Astrocyte of the hippocampus (primary cell): ENCODE data around the gene TJAP1.

Experiments used
- DNase-seq: peaks from one replicate; pipeline ENCODE4 v3.0.0; 2011; ENCODE audit warnings: low read depth, low spot score

TJAP1 gene, protein sequence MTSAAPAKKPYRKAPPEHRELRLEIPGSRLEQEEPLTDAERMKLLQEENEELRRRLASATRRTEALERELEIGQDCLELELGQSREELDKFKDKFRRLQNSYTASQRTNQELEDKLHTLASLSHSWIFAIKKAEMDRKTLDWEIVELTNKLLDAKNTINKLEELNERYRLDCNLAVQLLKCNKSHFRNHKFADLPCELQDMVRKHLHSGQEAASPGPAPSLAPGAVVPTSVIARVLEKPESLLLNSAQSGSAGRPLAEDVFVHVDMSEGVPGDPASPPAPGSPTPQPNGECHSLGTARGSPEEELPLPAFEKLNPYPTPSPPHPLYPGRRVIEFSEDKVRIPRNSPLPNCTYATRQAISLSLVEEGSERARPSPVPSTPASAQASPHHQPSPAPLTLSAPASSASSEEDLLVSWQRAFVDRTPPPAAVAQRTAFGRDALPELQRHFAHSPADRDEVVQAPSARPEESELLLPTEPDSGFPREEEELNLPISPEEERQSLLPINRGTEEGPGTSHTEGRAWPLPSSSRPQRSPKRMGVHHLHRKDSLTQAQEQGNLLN

DNA sequence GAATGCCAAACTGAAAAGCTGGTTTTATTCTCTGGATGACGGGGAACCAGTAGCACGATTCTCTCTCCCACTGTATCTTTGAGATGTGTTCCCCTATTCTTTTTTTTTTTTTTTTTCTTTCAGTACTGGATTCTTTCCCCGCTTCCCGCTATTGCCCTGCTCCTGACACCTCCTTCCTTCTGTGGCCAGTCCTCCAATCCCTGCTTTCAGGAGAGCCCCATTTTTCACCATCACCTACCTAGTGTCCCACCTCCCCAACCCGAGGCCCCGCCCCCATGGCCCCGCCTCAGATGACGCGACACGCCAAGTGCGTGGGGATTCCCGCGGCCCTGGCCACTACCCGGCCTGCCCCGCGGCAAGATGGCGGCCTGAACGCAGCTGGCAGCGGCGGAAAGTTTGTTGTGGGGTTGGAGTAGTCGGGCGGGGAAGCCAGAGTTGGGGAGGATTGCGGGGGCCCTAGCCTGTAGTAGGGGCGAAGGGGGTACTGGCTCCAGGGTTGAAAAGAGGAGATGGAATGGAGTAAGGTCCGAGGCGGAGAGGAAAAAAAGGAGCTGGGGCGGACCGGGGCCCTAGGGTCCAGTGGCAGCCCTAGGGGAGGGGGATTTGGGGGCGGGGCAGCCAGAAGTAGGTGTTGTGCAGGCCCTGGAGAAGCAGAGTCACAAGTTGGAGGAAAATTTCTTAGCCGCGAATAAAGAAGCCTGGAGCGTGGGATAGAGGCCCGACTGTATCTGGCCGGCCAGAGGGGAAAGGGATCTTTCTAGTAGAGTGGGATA is at the start of gene TJAP1:
TJAP1 (plus strand) TSS at position 336 of the 773 bp plus-strand sequence. CDS start 21,432 bp downstream, outside the sequence.
- DNase-seq = peak; percentile 97

DNA sequence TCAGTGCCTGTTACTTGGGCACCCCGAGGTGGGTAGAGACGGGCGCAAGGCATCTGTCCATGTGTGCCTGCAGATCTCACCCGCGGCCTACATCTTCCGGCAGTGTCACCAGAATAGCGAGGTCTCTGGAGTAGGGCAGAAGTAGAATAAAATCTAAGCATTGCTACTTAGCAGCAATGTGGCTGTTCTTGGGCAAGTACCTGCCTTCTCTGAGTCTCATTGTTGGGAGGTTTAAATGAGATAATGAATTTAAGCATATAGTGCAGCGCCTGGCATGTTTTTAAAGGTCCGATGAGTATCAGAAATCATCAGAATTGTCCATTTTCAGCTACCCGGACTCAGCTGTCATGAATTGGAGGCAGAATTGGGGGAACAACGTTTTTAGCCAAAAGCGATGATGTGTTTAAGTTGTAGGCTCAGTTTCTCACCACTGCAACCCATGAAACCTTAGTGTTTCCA is 49.2 kb upstream of the TJAP1 start:
- DNase-seq = no peak

DNA sequence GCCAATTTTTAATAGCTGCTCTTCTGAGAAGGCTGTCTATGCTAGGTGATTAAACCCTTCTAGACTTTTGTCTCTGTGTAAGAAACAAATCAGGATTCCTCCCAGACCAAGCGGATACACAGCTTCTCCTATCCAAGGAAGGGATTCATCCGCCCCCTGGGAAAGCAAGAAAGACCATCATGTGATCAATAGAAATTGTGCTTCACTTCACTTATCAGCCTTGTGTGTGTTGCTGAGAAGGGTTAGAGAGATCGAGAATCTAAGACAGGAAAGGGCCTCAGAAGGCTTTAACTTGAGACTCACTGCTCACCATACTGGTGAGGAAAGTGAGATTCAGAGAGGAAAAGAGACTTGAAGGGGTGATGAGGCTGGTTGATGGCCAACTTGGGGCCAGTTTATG is 48.5 kb upstream of the TJAP1 start:
- DNase-seq = no peak

DNA sequence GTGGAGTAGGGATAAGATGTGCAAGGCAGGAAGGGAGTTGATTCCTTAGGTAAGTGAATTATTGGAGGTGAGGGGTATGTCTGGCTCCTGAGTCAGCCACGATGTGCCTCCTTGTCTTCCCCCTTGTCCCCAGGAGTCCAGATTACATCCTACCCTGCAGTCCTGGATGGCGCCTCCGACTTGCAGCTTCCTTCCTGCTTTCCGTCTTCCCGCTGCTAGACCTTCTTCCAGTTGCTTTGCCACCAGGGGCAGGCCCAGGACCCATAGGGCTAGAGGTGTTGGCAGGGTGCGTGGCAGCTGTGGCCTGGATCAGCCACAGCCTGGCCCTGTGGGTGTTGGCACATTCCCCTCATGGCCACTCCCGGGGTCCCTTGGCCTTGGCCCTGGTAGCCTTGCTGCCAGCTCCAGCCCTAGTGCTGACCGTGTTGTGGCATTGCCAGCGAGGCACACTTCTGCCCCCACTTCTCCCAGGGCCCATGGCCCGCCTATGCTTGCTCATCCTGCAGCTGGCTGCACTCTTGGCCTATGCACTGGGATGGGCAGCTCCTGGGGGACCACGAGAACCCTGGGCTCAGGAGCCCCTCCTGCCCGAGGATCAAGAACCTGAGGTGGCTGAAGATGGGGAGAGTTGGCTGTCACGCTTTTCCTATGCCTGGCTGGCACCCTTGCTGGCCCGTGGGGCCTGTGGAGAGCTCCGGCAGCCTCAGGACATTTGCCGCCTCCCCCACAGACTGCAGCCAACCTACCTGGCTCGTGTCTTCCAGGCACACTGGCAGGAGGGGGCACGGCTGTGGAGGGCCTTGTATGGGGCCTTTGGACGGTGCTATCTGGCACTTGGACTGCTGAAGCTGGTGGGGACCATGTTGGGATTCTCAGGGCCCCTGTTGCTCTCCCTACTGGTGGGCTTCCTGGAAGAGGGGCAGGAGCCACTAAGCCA is 45.1 kb upstream of the TJAP1 start:
- no peak for DNase-seq

DNA sequence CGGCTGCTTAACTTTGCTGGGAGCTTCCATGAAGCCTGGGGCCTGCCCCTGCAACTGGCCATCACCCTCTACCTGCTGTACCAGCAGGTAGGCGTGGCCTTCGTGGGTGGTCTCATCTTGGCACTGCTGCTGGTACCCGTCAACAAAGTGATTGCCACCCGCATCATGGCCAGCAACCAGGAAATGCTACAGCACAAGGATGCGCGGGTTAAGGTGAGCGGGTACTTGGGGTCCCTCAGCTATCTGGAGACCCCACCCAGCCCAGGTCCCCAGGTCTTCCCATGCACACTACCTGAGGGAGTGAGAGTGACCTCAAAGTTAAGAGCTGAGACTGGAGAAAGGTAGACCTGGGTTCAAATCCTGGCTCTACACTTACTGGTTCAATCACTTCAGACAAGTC is 44.2 kb upstream of the TJAP1 start:
- DNase-seq = no peak

DNA sequence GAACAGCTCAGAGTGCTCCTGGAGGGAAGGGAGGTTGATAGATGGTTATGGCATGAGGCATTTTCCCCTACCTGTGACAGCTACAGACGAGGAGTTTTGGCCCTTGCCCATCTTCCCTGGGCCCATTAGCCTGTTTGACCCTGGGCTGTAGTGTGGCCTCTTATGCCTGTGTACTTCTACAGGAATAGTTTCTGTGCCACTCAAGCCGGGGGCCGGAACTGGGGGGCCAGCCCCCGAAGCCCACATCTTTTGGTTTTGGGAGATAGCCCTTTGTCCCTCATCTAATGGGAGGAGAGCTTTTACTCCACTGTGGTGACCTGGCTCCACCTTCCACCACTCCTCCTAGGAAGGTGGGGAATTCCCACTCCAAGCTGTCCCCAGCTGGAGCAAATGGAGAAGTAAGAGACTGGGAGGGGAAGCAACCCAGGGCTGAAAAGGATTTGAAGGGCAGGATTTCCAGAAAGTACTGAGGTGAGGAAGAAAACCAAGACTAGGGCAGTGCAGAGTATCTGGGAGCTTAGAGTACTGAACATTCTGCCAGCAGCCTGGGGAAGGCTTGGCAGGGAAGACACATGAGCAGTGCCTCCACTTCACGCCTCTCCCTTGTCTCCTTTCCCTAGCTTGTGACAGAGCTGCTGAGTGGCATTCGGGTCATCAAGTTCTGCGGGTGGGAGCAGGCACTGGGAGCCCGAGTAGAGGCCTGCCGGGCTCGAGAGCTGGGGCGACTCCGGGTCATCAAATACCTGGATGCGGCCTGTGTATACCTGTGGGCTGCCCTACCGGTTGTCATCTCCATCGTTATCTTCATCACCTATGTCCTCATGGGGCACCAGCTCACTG is 43.1 kb upstream of the TJAP1 start:
- DNase-seq = no peak

DNA sequence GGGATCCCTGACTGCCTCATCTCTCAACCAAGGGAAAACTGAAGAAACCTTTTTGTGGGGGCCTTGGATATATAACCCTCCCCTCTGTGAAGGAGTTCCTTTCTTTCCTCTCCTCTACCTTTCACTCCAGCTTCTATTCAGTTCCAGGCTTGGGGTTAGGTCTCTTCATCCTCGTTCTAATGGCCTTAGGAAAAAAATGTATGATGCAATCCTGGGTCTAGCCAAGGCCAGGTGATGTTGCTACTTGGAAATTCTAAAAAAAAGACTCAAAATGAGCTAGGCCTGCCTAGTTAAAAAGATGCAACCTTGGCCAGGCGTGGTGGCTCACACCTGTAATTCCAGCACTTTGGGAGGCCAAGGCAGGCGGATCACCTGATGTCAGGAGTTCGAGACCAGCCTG is 42.4 kb upstream of the TJAP1 start:
- DNase-seq = no peak

DNA sequence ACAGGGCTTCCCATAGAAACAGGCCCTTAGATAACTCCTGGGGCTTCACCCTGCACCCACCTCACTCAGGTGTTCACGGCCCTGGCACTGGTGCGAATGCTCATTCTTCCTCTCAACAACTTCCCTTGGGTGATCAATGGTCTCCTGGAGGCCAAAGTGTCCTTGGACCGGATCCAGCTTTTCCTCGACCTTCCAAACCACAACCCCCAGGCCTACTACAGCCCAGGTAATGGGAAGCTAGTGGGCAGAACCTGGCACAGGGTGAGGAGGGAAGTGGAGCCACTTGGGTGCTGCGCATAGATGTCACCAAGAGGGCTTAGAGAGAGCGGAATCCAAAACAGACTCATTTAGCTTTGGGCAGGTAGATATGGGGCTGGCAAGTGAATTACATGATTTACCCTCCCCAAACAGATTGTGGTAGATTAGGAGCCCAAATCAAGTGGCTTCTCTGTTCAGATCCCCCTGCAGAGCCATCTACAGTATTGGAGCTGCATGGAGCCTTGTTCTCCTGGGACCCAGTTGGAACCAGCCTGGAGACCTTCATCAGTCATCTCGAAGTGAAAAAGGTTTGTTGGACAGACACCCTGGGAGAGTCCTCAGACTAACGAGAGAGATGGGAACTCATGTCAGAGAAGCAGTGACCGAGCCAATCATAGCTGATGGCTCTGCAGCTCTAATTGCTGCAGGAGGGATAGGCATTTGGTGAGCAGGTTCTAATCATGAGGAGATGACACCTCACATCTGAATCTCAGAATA is 41.5 kb upstream of the TJAP1 start:
- no peak for DNase-seq

DNA sequence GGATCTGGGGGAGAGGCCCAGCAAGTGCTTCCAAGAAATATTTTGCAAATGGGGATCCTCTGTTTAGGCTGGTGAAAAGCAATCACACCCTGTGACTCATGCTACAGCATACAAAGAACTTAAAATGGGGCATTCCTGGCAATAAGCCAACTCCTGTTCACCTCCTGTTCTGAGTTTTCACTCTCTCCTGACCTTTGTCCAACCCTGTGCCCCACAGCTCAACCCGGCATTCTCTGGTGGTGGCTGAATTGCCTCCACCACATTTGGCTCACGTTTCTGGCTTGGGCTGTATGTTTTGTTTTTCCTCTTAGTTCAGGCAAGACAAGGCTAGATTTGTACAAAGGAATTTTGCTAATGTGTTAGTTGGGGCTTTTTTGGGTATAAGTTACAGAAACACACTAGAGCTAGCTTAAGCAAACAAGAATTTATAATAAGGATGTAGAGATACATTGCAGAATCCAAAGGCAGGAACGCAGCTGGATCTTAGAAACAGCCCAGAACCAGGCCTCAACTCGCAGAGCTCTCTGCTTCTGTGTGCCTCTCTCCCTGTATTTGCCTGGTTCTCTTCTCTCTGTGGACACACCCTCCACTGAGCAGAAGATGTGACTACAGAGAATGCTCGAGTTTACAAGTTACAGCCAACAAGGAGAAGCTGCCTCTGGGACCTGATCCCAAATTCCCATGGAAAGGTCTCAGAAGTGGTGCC is 40.6 kb upstream of the TJAP1 start:
- DNase-seq = peak; percentile 94

DNA sequence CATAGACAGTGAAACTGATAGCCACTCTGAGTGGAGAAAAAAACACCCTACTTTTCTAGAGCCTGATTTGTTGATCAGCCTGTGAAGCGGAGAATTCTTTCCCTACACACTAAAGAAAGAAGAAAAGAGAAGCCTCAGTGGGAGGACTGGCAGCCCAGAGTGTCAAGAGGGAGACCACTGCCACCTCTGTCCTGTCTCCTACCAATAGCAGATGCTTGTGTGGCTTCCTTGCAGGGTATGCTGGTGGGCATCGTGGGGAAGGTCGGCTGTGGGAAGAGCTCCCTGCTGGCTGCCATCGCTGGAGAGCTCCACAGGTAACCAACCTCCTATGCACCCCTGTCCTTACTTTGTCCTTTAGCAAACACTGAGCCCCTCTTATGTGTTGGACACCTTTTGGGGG is 39.7 kb upstream of the TJAP1 start:
- DNase-seq = no peak

DNA sequence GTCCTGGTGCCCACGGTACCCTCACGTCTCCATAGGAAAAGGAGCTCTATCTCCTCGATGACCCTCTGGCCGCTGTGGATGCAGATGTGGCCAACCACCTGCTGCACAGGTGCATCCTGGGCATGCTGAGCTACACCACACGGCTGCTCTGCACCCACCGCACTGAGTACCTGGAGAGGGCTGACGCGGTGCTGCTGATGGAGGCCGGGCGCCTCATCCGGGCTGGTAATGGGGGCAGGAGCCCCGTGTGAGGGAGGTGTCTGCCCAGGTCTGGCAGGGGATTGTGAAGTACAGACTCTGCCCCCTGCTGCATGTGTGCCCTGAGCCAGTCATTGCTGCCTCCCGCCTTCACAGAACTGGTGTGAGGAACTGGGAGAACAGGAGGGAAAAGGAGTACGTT is 34.4 kb upstream of the TJAP1 start:
- no peak for DNase-seq

DNA sequence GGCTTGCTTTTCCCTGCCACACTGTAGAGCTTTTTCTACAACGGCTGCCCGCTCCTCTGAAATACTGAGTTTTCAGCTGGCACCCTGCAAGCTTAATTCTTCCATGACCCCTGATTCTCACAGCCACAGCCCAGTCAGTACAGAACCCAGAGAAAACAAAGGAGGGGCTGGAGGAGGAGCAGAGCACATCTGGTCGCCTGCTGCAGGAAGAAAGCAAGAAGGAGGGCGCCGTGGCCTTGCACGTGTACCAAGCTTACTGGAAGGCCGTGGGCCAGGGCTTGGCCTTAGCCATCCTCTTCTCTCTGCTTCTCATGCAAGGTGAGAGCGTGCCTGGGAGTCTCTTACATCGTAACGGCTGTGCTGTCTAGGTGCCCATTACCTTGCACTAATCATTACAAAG is 33.3 kb upstream of the TJAP1 start:
- no peak for DNase-seq

DNA sequence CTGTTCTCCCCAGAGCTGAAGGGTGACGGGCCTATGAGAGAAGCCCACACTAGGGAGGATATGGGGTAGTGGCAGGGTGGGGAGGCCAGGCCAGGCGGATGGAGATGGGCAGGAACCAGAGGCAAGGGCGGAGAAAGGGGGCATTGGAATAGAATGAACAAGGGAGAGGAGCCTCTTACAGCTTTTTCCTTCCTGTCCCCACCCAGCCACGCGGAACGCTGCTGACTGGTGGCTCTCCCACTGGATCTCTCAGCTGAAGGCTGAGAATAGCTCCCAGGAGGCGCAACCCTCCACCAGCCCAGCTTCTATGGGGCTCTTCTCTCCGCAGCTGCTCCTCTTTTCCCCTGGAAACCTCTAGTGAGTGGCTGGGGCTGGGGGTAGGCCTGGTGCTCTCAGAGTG is 32.8 kb upstream of the TJAP1 start:
- DNase-seq = no peak

DNA sequence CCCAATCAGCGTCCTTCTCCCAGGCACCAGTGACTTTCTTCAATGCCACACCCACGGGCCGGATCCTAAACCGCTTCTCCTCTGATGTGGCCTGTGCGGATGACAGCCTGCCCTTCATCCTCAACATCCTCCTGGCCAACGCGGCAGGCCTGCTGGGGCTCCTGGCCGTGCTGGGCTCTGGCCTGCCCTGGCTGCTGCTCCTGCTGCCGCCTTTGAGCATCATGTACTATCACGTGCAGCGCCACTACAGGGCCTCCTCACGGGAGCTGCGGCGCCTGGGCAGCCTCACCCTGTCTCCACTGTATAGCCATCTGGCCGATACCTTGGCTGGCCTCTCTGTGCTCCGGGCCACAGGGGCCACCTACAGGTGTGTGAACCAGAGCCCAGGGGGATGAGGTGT is 31.8 kb upstream of the TJAP1 start:
- DNase-seq = no peak

DNA sequence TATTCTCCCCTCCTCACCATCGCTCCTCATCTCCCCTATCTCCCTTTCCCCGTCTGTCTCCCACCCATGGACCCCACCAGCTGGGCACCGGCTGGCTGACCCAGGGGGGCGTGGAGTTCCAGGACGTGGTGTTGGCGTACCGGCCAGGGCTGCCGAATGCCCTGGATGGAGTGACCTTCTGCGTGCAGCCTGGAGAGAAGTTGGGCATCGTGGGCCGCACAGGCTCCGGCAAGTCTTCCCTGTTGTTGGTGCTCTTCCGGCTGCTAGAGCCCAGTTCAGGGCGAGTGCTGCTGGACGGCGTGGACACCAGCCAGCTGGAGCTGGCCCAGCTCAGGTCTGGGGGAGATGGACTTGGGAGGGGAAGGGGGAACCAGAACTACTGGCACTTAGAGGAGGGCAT is 29.8 kb upstream of the TJAP1 start:
- no peak for DNase-seq

DNA sequence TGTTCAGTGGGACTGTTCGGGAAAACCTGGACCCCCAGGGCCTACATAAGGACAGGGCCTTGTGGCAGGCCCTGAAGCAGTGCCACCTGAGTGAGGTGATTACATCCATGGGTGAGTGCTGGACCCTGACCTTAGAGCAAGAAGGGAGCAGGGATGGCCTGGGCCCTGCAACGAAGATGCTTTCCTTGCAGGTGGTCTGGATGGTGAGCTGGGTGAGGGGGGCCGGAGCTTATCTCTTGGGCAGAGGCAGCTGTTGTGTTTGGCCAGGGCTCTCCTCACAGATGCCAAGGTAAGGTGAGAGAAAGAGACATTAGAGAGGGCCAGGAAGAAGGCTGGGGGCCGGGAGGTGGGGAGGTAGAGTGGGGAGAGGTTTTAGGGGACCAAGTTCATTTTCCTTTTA is 28.5 kb upstream of the TJAP1 start:
- no peak for DNase-seq

DNA sequence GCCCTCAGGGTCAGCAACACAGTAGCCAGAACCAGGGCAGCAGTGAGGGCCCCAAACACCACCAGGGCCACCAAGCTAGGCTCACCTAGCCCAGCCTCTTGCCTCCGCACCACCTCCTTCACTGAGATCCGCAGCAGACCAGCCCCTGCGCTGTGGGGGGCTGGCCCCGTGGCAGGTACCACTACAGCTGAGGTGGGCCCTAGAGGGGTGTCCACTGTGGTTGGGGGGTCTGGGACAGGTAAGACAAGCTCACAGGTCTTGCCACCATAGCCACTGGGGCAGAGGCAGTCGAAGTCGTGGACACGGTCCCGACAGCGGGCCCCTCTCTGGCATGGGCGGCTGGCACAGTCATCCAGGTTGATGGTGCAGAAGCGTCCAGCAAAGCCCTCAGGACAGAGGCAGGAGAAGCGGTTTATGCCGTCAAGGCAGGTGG is 26.7 kb upstream of the TJAP1 start:
- DNase-seq = no peak

DNA sequence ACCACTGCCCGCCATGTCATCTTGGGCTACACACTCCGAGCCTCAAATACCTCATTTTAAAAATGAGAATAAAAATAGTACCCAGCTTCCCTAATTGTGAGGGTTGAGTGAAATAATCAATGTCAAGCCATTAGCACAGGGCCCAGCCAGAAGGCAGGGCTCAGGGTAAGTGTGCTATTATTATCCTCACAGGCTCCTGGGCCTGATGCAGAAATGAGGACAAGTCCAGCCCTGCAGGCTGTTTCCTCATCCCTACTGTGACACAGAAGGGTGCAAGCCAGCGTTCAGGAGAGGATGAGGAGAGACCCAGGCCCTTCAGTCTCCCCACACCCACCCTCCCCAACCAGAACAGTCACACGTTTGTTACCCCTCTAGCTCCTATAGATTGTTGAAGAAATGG is 26.0 kb upstream of the TJAP1 start:
- no peak for DNase-seq

DNA sequence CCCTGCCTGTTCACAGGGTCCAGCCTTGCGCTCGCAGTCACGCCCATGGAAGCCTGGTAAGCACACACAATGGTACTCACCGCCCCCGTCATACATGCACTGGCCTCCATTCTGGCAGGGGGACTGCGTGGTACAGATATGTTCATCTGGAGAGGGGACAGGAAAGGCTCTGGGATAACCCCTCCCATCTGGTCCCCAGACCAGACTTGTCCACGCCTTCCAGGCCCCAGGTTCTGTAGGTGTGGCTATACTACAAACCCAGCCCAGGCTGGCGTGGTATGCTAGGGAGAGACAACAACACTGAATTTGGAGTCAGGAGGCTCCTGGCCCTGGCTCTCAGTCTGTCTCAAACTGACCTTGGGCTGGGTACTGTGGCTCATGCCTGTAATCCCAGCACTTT is 25.4 kb upstream of the TJAP1 start:
- DNase-seq = no peak
